Ectodermal cell (in vitro differentiated cells): ENCODE data around the gene PPP5C.

Experiments
- H3K27ac ChIP-seq: 2 replicates; pipeline ENCODE4 v1.7.0; 2013; ENCODE audit warnings: mild to moderate bottlenecking, low read depth, low read length; ENCODE audit not compliant: insufficient read depth, poor library complexity, severe bottlenecking
- H3K27me3 ChIP-seq: 2 replicates; pipeline ENCODE4 v1.7.0; 2013; ENCODE audit warnings: mild to moderate bottlenecking, low read length; ENCODE audit not compliant: insufficient read depth, control insufficient read depth, poor library complexity, severe bottlenecking
- H3K36me3 ChIP-seq: one replicate; pipeline ENCODE4 v1.7.0; 2013; ENCODE audit warnings: low read length; ENCODE audit not compliant: control insufficient read depth, insufficient read depth
- H3K4me1 ChIP-seq: one replicate; pipeline ENCODE4 v1.7.0; 2013; ENCODE audit warnings: low read length; ENCODE audit not compliant: control insufficient read depth, insufficient read depth
- H3K4me3 ChIP-seq: 2 replicates; pipeline ENCODE4 v1.7.0; 2013; ENCODE audit warnings: low read depth, low read length, control low read depth; ENCODE audit not compliant: insufficient read depth
- H3K9me3 ChIP-seq: 2 replicates; pipeline ENCODE4 v1.7.0; 2013; ENCODE audit warnings: mild to moderate bottlenecking, low read length, moderate library complexity; ENCODE audit not compliant: control insufficient read depth
- WGBS, 2 experiments: methylation state at CpG; one replicate each; pipeline ENCODE4 v1.1.7; 2013; ENCODE audit warnings: missing lambda C conversion rate in 2 of 2; 5-methylcytosine and 5-hydroxymethylcytosine counted together

Gene PPP5C

GRCh38 chr19:46349311-46349993 is 2.6 kb downstream of the PPP5C start:
- Histone ChIP-seq H3K4me1 (no peaks in the 10 kb centered on the region), H3K27ac (no peak overlapping the region), H3K4me3 (no peak overlapping the region), H3K36me3 (peaks cover 10% of the 10 kb centered on the region), H3K9me3 (no peaks in the 10 kb centered on the region), H3K27me3 (no peaks in the 10 kb centered on the region)
- 94% methylated on average over 11 of the region's 11 CpGs for WGBS, 2 experiments

- no peak overlapping the region for H3K4me3 ChIP-seq
- 85 to 87% methylated on average over 8 of the region's 8 CpGs for WGBS, 2 experiments
- H3K27ac ChIP-seq: no peak overlapping the region
- no peaks in the 10 kb centered on the region for H3K27me3 ChIP-seq
- no peaks in the 10 kb centered on the region for H3K4me1 ChIP-seq
- H3K36me3 ChIP-seq: peaks cover 17% of the 10 kb centered on the region
- no peaks in the 10 kb centered on the region for H3K9me3 ChIP-seq
Measured at GRCh38 chr19:46350029-46350757, 3.3 kb downstream of the PPP5C start.

- no peak overlapping the region for H3K27ac ChIP-seq
- H3K36me3 ChIP-seq: peaks cover 20% of the 10 kb centered on the region
- no peak overlapping the region for H3K4me3 ChIP-seq
- 76 to 79% methylated on average over 8 of the region's 8 CpGs for WGBS, 2 experiments
- no peaks in the 10 kb centered on the region for H3K9me3 ChIP-seq
- no peaks in the 10 kb centered on the region for H3K27me3 ChIP-seq
- no peaks in the 10 kb centered on the region for H3K4me1 ChIP-seq
Measured at GRCh38 chr19:46350758-46351159, 3.9 kb downstream of the PPP5C start.

GRCh38 chr19:46351241-46352041 is 4.6 kb downstream of the PPP5C start:
- no peaks in the 10 kb centered on the region for H3K9me3 ChIP-seq
- H3K36me3 ChIP-seq: peaks cover 25% of the 10 kb centered on the region
- no peaks in the 10 kb centered on the region for H3K27me3 ChIP-seq
- H3K4me3 ChIP-seq: no peak overlapping the region
- no peaks in the 10 kb centered on the region for H3K4me1 ChIP-seq
- 88 to 89% methylated on average over 18 of the region's 18 CpGs for WGBS, 2 experiments
- no peak overlapping the region for H3K27ac ChIP-seq

- WGBS, 2 experiments: 96% methylated on average over 28 of the region's 28 CpGs
Measured at GRCh38 chr19:46353730-46354528, 7.0 kb downstream of the PPP5C start.

GRCh38 chr19:46355234-46356148 is 8.6 kb downstream of the PPP5C start:
- 94 to 95% methylated on average over 21 to 23 of the region's 23 CpGs for WGBS, 2 experiments
- no peak overlapping the region for H3K27ac ChIP-seq
- no peaks in the 10 kb centered on the region for H3K9me3 ChIP-seq
- no peak overlapping the region for H3K4me3 ChIP-seq
- H3K36me3 ChIP-seq: peaks cover 29% of the 10 kb centered on the region
- H3K4me1 ChIP-seq: no peaks in the 10 kb centered on the region
- H3K27me3 ChIP-seq: no peaks in the 10 kb centered on the region

More at GRCh38 chr19:46353730-46354528, 7.0 kb downstream of the PPP5C start:
- H3K27ac ChIP-seq: no peak overlapping the region
- no peak overlapping the region for H3K4me3 ChIP-seq
- no peaks in the 10 kb centered on the region for H3K27me3 ChIP-seq
- H3K4me1 ChIP-seq: no peaks in the 10 kb centered on the region
- H3K36me3 ChIP-seq: peaks cover 29% of the 10 kb centered on the region
- H3K9me3 ChIP-seq: no peaks in the 10 kb centered on the region

- H3K27me3 ChIP-seq: no peaks in the 10 kb centered on the region
- 96 to 97% methylated on average over 9 of the region's 9 CpGs for WGBS, 2 experiments
- H3K4me3 ChIP-seq: no peak overlapping the region
- H3K9me3 ChIP-seq: no peaks in the 10 kb centered on the region
- H3K36me3 ChIP-seq: peaks cover 29% of the 10 kb centered on the region
- no peaks in the 10 kb centered on the region for H3K4me1 ChIP-seq
- no peak overlapping the region for H3K27ac ChIP-seq
Measured at GRCh38 chr19:46356149-46357055, 9.5 kb downstream of the PPP5C start.

- Histone ChIP-seq H3K9me3 (no peaks in the 10 kb centered on the region), H3K27ac (no peak overlapping the region), H3K36me3 (peaks cover 29% of the 10 kb centered on the region), H3K27me3 (no peaks in the 10 kb centered on the region), H3K4me1 (no peaks in the 10 kb centered on the region), H3K4me3 (no peak overlapping the region)
- WGBS, 2 experiments: 96 to 99% methylated on average over 6 to 7 of the region's 7 CpGs
Measured at GRCh38 chr19:46357846-46358583, 11.1 kb downstream of the PPP5C start.
